IPS-NIHi7 (cell line): Measurements from ENCODE around the gene KCNK10.
A peak's percentile ranks its signal among the peaks of the same experiment; 100 is the strongest.
"Not testable (repeated sequence)": the region's sequence is repeated elsewhere in the genome, so short reads cannot be mapped to it uniquely, and the experiment has no call there.

ENCODE experiments used
- DNase-seq: peaks from one replicate; pipeline ENCODE4 v3.0.0; 2012; ENCODE audit warnings: mixed read lengths; ENCODE audit errors: extremely low spot score

The KCNK10 gene

DNA sequence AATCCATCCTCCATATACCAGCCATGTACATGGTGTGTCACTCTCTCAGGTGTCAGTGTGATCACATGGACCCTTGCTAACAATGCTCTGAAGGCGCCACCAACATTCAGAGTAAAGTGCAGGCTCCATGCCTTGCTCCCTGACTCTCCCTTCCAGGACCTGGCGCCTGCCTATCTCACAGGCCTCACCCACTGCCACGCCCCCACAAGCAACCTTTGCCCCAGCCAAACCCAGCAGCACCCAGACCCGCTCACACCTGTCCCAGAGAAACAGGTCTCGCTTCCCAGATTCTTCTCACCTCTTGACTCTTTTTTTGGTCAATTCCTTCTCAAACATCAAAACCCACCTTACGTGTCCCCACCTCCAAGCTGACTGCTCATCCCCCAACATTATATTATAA, 52.3 kb downstream of the KCNK10 start:
- DNase-seq = peak; percentile 77

DNA sequence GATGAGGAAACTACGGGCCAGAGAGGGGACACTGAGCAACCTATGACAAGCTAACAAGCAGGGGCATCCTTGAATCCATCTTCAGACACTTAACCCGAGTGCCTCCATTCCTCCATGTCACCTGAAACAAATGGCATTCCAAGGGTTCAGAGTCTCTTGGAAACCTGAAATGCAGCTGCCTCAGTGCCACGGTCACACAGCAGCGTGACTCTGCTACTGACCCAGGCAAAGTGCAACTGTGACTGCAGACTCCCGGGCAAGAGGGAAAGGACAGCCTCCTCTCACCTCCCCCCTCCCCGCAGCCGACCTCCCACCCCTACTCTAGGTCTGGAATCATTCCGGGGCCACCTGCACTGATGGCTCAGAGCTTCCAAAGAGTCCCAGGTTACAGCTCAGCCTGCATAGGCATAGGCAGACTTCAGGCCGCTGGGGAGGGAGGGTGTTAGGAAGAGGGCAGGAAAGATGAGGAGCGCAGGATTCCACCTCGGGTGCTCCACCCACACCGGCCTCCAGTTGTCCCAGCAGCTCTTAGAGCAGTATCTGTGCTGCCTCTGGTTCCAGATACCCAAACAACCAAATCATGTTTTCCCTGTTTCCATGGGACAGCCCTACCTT, 53.2 kb downstream of the KCNK10 start:
- no peak for DNase-seq

DNA sequence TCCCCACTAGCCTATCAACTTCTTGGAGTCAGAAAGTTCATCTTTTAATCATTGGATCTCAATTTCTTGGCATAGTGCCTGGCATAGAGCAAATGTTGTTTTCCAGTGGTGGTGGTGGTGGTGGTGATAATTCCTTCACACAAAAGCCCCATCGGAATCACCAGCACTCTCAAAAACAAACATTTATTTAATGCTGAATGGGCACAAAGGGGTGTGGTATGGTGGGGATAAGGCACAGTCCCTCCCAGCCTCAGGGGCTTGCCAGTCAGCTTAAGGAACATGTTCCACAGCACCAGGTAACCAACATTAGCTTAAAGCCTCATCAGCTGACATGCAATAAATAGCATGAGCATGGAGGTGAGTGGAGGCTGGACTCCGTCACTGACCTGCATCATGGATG, 56.6 kb downstream of the KCNK10 start:
- DNase-seq = no peak

DNA sequence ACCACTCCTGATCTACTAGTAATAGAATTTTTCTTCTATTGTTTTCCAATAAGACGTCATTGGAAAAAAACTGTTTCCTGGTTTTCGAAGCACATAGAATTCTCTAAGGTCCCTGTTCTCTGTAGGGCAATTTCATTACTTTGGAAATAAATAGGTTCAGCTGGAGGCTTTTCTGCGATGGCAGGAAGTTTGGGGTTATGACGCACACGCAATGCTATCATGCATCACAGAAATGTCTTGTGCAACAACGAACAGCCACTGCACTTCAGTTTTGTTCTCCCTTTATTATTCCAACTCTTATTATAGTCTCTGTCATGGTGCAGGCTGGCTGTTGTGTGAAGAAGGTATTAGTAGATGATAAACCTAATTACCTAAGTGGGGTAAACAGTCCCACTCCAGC, 59.0 kb downstream of the KCNK10 start:
- DNase-seq = no peak

DNA sequence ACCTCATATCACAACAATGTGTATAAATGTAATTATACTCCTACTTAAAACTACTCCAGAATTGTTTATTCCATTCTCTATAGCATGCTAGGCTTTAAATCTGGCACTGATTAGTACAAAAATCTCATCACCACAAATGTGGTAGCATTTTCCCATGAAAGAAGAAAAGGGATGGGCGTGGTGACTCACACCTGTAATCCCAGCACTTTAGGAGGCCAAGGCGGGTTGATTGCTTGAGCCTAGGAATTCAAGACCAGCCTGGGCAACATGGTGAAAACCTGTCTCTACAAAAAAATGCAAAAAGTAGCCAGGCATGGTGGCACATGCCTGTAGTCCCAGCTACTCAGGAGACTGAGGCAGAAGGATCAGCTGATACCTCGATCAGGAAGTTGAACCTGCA, 61.8 kb downstream of the KCNK10 start:
- not testable (repeated sequence) for DNase-seq

DNA sequence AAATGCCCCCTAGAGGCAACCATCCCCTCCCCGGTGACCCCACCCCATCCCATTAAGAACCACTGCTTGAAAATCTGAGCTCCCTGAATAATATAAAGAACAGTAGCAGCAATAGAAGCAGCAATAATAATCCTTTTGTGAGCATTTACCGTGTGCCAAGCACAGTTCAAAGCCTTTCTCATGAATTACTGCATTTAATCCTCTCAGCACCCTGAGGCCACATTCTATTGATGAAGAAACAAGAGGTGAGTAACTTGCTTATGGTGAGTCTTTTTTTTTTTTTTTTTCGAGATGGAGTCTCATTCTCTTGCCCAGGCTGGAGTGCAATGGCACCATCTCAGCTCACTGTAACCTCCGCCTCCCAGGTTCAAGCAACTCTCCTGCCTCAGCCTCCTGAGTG, 65.0 kb downstream of the KCNK10 start:
- no peak for DNase-seq

DNA sequence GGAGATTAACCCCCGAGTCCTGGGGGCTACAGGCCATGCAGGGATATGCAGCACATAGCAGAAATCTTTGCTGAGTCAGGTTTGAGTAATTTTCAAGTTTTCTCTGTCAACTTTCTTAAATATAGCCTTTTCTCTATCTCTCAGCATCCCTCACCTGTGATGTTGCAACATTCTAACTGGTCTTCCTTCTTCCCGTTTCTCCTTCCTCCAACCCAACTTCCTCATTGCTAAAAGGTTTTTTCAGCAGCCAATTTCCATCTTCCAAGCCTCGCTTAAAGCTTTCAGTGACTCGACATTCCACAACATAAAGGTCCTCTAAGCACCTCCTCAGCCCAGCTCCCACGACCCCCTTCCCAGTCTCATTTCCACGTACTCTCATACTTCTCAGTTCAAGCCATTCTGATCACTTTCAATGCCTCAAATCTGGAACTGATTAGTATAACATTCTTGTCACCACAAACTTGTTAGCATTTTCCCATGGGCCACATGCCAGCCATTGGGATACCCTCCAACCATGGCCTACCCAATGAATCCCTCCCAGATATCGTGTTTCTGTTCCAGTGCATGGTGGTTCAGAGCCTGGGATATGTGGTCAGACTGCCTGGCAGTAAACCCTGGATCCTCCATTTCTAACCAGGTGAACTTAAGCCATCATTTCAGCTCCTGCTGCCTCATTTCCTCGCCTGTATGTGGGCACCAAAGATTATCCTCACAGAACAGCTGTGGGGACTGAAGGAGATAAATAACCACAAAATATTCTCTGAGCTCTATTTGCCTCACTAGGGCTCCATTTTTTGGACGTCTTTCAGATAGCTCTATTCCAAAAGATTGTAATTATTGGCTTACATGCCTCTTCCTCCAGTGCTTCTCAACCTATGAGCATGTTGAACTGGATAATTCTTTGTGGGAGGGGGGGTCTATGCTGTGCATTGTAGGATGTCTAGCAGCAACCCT, 65.8 kb downstream of the KCNK10 start:
- DNase-seq = no peak

DNA sequence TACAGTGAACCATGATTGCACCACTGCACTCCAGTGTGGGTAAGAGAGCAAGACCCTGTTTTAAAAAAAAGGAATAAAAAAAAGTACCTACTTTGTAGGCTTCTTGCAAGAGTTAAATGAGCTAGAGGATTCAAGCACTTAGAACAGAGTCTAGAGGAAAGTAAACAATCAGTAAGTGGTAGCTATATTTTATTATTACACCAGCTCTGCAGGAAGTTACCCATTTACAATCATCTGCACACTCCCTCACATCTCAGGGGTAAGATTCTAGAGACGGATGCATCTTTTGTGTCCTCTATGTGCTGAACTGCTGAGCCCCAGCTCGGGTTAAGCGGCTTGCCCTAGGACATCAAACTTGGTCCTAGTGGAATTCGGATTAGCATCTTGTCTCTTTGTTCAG, 67.3 kb downstream of the KCNK10 start:
- no peak for DNase-seq

DNA sequence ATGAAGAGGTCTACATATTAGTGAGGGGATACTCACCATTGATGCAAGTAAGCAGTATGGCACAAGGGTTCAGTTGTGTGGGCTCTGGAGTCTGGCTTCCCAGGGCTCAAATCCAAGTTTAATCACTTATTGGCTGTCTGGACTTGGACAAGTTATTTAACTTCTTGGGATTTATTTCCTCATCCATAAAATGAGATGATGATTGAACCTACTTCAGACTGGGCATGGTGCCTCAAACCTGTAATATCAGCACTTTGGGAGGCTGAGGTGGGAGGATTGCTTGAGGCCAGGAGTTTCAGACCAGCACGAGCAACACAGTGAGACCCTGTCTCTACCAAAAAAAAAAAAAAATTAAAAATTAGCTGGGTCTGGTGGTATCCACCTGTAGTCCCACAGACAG, 67.9 kb downstream of the KCNK10 start:
- no peak for DNase-seq

DNA sequence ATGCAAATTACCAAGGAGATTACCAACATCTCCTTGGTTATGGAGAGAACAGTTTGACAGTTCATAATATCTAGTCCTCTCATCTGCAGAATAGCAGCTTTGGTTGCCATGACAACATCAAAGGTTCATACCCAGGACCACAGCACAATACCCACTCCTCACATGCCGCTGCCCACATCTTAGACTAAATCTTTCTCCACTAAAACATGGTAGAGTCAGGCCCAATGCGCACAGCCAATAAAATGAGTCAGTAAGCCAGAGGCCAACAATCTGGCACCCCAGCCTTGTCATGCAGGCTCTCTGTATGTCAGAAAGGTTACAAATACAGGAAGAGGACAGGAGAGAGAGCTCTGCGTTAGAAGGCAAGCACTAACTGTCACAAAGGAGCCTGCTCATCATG, 70.6 kb downstream of the KCNK10 start:
- no peak for DNase-seq

DNA sequence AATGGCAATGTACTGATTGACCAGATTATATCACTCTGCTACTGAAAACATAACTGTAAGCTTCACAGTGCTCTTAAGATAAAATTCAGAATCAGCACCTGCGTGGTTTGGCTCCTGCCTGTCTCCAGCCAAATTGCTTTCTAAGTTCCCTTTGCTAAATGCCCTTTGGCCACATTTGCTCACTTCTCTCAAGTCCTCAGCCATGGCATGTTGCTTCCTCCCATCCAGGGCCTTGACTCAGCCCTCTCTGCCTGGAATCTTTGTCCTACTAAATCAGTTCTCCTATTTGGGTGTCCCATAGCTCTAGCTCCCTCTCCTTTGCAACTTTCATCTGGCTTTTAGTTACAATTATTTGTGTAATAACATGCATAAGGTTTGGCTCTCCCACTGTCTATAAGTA, 71.4 kb downstream of the KCNK10 start:
- no peak for DNase-seq

DNA sequence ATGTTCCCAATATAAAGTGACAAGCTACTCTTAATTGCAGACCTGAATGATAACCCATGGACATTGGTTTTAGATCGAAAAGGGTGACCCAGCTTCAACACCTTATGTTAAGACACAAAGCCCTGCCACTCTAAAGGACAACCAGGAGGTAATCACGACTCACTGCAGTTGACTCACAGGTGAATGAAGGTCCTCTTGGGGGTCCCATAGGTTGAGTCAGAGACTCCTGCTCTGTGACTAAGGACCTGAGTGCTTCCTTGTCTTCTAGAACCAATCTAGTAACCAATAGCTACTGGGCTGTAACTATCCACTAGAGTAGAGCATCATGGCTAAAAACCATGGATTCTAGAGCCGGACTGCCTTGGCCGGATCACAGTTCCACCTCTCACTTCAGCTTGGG, 73.8 kb downstream of the KCNK10 start:
- DNase-seq = no peak

DNA sequence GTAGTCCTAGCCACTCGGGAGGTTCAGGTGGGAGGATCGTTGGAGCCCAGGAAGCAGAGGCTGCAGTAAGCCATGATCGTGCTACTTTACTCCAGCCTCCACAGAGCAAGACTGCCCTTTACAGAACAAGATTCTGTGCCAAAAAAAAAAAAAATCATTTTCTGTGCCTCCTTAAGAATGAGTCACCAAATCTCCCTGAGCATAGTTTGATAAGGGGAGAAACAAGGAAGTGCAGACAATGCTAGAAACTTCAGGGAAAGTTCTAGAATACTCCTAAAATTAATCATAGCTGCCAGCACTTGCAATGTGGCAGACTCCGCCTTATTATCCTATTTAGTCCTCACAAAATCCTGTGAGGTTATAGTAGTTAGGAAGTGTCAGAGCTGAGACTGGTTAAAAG, 74.5 kb downstream of the KCNK10 start:
- DNase-seq = no peak

DNA sequence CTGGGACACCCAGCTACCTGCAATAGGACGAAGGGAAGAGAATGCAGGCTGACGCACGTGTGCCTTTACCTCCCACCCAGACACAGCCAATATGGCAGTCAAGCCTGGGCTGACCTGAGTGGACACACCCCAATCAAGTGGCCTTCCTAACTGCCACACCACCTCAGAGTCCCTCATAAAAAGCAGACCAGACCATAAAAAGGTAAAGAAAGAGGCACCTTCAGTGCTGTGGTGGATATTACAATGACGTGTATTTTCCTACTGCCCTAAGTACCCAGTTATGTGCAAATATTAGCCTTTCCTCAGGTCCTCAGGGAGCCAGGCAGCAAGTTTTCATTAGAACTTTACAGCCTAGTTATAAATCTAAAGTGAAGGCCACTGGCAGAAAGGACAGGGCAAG, 75.8 kb downstream of the KCNK10 start:
- no peak for DNase-seq

DNA sequence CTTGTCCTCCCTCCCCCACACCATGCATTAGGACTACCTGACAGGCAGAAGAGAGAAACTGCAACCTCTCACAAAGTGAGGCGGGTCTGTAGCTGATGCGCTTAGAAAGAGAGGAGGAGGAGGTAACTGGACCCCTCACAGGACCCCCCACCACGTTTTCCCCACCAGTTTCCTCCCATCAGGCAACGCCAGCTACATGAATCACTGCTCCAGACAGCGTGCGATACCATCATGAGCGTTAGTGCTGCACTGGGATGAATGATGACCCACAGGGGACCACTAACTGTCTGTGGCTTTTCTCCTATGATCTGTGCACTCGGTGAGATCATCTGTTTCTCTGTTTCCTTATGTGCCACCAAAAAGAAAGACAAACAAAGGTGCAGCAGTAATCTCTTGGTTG, 77.7 kb downstream of the KCNK10 start:
- no peak for DNase-seq

DNA sequence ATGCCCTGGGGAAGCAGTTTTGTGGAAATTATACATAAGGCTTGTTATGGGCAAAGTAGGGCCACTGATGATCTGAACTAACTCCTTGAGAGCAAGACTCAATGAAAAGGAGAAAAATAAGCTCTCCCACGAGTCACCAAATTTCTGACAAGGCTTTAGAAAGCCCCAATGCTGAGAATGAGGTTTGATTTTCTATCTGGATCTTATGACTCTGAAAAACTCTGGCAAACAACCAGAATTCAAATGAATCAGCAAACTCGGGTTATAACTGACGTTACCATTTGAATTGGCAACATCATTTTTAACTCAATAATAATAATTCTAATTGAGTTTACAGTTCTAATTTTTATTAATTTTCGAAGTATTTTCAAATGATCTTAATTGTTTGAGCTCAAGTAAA, 79.1 kb downstream of the KCNK10 start:
- no peak for DNase-seq

DNA sequence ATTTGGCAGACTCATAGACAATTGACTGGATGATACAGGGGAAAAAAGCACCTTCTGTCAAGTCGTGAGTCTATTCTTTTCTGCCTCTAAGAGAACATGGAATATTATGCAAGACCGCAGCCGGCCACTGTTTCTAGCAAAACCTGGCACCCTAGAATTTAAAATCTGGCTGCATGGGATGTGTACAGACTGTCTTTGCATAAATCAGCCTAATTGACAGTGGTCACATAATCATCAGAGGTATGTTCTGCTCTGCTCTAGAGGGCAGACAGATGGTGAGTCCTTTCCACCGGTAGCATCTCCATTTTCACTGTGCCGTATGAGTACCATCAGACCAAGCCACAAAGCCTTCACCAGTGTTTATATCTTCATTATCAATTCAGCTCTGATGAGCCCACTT, 80.6 kb downstream of the KCNK10 start:
- no peak for DNase-seq

DNA sequence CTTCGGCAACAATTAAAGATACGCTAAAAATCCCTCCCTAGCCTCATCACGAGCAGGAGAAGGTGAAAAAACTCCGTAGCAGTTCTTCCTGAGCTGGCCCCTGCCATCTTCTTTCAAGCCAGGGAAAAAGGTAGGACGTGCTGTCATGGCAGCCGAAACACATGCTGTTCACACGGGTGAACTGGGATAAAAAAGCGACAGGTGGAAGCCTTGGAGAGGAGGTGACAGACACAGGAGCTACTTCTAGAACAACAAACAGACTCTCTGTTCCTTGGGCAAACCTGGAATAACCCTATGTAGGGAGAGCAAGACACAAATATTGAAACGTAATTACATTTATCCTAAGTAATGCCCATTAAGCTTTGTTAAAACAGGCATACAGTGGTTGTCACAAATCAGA, 81.3 kb downstream of the KCNK10 start:
- no peak for DNase-seq

DNA sequence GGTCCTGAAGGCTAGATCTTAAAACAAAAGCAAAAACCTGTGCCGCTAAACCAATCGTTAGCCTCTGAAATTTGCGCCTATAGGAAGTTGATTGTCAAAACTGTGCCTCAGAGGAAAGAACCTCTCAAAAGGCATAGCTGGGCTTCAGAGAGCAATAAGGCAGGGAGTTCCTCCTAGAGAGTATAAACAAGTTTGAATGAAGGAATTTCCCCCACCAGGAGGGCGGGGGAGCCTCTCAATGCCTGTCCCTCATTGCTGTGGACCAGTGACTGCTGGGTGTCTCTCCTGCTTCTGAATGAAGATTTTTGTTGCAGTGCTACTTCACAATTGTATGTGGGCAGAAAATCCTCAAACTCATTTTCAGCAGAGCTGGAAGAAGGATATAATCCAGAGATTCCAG, 88.6 kb downstream of the KCNK10 start:
- DNase-seq = peak; percentile 22

DNA sequence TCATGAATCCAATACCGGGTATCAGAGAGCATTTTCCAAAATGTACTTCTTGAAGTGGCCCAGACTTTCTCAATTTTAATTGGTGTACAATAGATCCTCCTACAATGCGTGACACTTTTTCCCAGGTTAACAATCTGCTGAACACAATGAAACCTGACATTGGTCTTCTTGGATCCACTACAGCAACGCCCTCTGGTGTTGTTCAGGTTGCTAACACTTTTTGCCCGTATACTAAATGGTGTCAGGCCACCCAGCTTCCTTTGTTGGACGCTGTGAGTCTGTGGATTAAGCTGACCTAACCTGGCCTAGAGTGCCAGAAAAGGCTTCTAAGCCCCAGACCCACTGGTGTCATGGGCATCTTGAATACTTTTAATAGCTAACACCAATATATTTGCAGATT, 89.2 kb downstream of the KCNK10 start:
- peak; percentile 60 for DNase-seq

DNA sequence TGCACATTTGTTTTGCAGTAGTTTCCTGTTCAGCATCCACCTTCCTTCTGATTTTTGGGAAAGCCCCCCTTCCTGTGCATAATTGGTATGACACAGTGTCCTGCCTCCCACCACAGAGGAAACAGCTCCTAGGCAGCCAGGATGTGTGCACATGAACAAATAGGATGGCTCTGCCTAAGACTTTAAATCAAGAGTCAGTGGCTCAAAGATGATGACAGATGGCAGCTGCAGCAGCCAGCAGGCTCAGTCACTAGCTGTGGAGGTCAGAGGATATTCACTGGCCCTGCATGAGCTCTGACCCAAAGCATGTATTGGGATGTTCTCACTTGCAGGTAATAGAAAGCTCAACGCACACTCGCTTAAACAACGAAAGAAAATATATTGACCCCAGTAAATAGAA, 90.3 kb downstream of the KCNK10 start:
- DNase-seq = no peak

DNA sequence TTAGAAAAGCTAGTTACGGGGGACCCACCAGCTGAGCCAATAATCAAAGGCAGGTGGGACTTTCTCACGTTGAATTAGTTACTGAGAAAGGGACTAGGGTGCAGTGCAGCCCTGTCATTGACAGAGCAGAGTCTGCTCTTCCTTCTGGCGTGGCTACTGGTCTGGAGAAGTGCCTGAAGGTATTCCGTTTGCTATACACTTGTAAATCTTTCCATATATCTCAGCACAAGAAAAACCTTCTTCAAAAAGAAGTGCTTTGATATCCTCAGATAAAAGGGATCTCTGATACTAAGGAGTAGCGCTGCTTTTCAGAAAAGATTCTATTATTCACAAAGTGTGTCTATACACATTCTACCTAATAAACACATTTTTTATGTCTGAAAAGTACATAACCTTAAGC, 91.5 kb downstream of the KCNK10 start:
- no peak for DNase-seq

DNA sequence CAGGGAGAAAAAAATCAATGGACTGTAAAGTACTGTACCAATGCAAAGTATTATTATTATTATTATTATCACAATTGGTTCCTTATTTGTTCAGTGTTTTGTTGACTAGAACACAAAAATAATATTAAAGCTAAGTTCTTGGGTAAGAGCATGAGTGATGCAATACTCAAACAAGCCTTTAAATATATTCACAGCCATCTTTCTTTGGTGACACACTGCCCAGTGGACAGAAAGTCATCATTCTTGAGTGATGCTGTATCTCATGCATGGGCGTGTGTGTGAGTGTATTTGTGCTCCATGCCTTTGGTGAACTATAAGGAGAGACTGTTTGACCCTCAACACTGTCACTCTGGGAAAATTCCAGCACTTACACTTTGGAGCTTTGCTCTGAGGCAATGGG, 93.6 kb downstream of the KCNK10 start:
- DNase-seq = no peak
